MG63 (cell line): ENCODE results near the gene SYNGR3. TPM values are rescaled to one million over a fixed set of nuclear protein-coding genes. Genes with fewer than 3 reads are reported as not detected.

Experiments
- DNase-seq: peaks from one replicate; pipeline ENCODE4 v3.0.0-alpha.2; 2020
- H3K27me3 ChIP-seq: fragments of 250-450 bp; sonication (Bioruptor Pico); 2 replicates; pipeline ENCODE4 v1.5.1; 2020; ENCODE audit warnings: mild to moderate bottlenecking, moderate library complexity
- H3K36me3 ChIP-seq: fragments of 250-450 bp; sonication (Bioruptor Pico); 2 replicates; pipeline ENCODE4 v1.5.1; 2020; ENCODE audit warnings: mild to moderate bottlenecking, moderate library complexity
- H3K4me3 ChIP-seq: fragments of 250-450 bp; sonication (Bioruptor Pico); 2 replicates; pipeline ENCODE4 v1.5.1; 2020; ENCODE audit warnings: mild to moderate bottlenecking, moderate library complexity
- H3K9me3 ChIP-seq: fragments of 250-450 bp; sonication (Bioruptor Pico); 2 replicates; pipeline ENCODE4 v1.5.1; 2020; ENCODE audit warnings: mild to moderate bottlenecking, moderate library complexity
- total RNA-seq: library from RNA; depleted of rRNA; stranded (reverse); fragments of >200 nt; shearing (Covaris generic); gene quantifications from 2 replicates; pipeline ENCODE4 v1.2.3, GENCODE V29; 2014; ENCODE audit warnings: low replicate concordance; rRNA removed

SYNGR3 gene
- total RNA-seq: 0.07 TPM in 1 of 2 replicates, not detected in the other

GRCh38 chr16:1989209-1990100 is at the start of gene SYNGR3:
Gene SYNGR3, plus strand, starts transcription at chr16:1989970. Its CDS starts 133 bp downstream, at chr16:1990103.
- Histone ChIP-seq H3K27me3 (peaks cover 8% of the 10 kb centered on the region), H3K9me3 (no peaks in the 10 kb centered on the region), H3K4me3 (no peak within 1 kb of the TSS), H3K36me3 (peaks cover 23% of the 10 kb centered on the region)
- peak; percentile 56 for DNase-seq

DNA sequence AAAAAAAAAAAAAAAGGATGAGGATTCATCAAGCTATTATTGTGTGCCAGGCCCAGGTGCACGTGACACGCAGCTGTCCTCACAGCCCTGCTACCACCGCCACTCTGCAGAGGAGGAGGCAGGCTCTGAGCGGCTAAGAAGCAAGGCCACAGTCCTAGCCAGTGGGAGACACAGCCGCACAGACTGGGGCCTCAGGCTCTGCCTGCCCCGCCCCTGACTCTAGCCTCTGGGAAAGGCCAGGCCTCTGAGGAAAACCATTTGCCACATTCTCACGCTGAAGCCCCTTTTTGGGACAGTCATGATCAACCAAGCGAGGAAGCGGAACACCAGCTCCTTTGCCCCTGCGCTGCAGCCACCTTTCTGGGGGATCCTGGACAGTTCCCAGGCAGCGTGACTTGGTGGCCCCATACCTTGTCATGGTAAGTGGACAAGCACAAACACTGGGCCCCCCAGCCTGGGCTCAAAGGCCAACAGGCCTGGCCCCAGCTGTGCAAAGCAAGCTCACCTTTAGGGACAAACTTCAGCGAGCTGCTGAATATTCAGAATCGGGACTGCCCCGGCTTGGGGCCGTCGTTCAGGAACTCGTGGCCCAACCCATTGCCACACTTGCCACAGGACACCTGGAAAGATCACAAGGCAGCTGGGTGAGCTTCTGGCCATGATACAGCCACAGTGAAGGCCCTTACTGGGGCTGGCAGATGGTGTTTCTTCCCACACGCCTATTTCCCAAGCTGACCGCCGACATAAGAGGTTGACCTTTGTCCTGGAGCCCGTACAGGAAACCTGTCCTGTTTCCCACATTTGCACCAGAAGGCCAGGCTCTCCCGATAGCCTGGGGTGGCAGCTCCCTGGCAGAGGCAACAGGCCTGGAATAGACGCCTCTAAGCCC is 49.3 kb upstream of the SYNGR3 start:
- no peak for DNase-seq
- peaks cover 40% of the 10 kb centered on the region for H3K36me3 ChIP-seq
- H3K27me3 ChIP-seq: no peaks in the 10 kb centered on the region

DNA sequence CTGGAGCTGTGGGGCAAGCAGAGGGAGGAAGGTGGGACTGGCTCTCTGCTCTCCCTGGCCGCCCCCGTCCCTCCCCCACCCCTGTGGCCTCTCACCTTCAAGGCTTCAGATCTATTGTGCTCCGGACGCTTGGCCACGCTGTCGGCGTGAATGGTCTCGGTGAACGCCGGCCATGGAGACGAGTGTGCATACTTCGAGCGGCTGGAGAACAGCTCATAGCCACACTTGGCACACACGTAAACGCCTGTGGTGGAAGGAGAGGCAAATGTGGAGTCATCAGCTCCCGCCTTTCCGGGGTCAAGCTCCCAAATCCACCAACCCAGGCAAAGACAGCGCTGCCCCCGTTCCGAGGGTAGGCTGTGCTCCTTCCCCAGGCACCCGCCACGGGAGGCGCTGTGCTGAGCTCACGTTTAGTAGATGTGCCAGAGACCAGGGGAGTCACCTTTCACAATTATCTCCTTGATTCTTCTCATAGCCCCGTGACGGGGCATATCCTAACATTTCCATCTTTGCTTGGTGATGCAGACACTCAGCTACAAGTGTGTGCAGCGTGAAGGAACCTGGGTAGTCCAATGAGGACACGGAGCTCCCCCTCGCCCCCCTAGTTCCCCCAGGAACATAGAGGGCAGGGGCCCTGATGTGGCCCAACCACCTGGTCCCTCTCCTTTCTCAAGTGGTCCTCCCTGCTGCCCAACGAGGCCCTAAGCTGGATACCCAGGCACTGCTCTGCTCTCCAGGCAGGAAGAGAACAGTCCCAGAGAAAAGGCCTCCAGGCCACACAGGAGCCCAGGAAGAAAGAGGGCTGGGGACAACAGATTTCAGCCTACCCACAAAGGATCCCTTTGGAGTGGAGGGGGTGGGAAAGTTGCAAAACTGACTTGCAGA is 48.4 kb upstream of the SYNGR3 start:
- H3K27me3 ChIP-seq: no peaks in the 10 kb centered on the region
- peaks cover 40% of the 10 kb centered on the region for H3K36me3 ChIP-seq
- peak; percentile 97 for DNase-seq
- H3K9me3 ChIP-seq: no peaks in the 10 kb centered on the region
- peak overlapping the region; percentile 86 for H3K4me3 ChIP-seq

More for the DNA sequence above, 49.3 kb upstream of the SYNGR3 start:
- peak overlapping the region; percentile 86 for H3K4me3 ChIP-seq
- H3K9me3 ChIP-seq: no peaks in the 10 kb centered on the region

DNA sequence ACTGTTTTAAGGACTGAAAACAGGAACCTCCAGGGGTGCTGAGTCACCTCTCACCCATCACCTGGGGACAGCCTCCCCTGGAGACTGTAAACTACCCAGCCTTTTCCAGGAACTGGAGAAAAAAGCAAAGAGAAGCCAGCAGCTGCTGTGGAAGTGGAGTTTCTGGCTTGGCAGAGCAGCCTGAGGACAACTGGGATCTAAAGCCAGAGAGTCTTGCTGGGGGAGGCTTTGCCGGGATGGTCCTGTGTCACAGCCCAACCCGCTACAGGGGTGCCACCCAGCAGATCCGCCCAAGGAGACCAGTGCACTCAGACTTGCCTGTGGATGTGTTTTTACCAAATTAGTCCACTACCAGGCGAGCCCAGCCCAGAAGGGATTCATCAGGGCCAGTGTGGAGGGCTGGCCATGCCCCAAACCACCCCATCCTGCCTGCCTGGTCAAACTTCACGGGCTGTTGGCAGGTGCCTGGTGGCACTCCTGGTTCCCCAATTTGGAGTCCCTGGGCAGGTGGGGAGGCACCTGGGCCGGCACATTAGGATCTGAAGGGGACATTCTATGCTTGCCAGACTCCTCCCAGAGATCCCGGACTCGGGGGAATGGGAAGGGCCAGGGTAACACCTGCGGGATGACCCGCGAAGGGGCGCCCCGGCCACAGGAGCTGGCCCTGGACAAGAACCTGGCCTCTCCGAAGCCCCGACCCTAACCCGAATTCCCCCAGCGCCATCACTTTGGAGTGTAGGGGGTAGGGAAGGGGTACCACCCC is 47.5 kb upstream of the SYNGR3 start:
- no peaks in the 10 kb centered on the region for H3K9me3 ChIP-seq
- H3K4me3 ChIP-seq: peak overlapping the region; percentile 86

DNA sequence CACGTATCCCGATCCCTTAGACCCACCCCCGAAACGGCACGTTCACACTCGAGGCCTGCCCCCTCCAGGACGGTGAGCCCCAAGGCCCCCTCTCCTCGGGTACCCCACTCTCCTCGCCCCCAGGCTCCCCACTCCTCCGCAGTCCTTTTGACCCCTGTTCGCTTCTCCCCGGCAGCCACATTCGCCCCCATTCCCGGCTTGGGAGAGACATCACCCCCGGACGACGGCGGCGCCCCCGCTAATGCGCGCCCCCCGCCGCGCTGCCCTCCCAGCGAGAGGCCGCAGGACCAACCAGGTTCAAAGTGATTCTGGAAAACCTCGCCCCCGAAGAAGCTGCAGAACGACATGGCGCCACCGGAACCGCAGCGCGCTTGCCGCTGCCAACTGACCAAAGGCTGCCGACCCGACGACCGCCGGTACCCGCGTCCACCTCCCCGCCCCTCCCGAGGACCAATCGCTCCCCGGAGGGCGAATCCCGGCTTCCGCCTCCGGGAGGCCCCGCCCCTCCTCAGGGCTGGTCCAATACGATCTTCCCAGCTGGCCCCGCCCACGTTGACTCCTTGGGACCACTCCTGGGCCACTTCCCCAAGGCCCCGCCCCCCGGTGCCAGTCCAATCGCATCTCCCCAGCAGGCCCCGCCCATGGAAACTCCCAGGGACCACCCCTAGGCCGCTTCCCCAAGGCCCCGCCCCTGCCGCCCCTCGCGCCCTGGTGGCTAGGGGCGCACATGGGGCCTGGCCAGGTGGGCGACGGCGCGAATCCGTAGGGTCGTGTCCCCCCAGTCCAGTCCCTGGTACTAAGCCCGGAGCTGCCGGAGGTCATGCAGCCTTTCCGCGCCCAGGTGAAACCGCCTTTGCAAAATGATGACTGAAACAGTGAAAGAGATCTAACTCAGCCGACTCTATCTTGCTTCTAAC is 46.7 kb upstream of the SYNGR3 start, which contains the start of gene MSRB1:
TSS of gene MSRB1 (minus strand) at position 390 of the 917 bp plus-strand sequence. CDS start at position 347, 43 bp downstream.
- DNase-seq: peak; percentile 99
- H3K4me3 ChIP-seq: peak within 1 kb of the TSS; percentile 86
- peaks cover 30% of the 10 kb centered on the region for H3K36me3 ChIP-seq
- H3K9me3 ChIP-seq: no peaks in the 10 kb centered on the region
- no peaks in the 10 kb centered on the region for H3K27me3 ChIP-seq

More for the DNA sequence above, 47.5 kb upstream of the SYNGR3 start:
- H3K36me3 ChIP-seq: peaks cover 37% of the 10 kb centered on the region
- DNase-seq: no peak
- no peaks in the 10 kb centered on the region for H3K27me3 ChIP-seq

GRCh38 chr16:1944612-1945199 is 45.1 kb upstream of the SYNGR3 start:
- Histone ChIP-seq H3K9me3 (no peaks in the 10 kb centered on the region), H3K4me3 (no peak overlapping the region), H3K36me3 (peaks cover 14% of the 10 kb centered on the region), H3K27me3 (no peaks in the 10 kb centered on the region)
- DNase-seq: no peak

- no peak for DNase-seq
These were observed 44.0 kb upstream of the SYNGR3 start for GRCh38 chr16:1945559-1946391.

DNA sequence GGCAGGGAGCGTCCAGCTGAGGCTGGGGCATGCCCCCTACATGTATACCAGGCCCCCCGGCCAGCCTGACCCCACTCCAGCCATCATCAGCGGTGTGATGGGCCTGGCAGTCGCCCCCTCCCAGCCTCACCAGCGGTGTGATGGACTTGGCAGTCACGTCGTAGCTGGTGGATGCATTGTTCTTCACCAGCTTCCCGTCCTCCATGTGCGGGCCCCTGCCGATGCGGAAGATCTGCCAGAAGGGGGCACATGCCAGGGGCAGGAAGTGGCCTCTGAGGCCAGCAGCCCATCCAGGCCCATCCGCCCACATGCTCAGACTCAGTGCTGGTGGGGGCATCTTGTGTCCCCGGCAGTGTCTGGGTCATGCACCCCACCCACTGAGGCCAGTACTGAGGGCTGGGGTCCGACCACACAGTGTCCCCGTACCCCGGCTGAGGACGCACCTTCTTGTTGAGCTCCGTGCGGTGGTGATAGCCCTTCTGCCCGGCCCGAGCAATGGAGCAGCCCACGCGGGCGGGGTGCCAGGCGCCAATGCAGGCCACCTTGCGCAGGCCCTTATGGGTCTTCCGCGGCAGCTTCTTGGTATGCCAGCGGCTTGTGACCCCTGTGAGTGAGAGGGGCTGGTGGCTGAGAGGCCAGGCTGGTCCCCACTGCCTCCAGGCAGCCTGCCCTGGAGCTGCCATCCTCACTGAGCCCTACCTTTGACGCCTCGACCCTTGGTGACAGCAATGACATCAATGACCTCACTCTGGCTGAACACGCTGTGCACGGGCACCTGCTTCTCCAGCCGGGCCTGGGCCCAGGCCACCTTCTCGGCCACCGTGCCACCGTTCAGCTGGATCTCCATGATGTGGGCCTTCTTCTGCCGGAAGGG is 43.0 kb upstream of the SYNGR3 start:
- no peaks in the 10 kb centered on the region for H3K9me3 ChIP-seq
- no peaks in the 10 kb centered on the region for H3K27me3 ChIP-seq
- no peaks in the 10 kb centered on the region for H3K36me3 ChIP-seq
- H3K4me3 ChIP-seq: no peak overlapping the region
- no peak for DNase-seq

More at GRCh38 chr16:1945559-1946391, 44.0 kb upstream of the SYNGR3 start:
- Histone ChIP-seq H3K4me3 (no peak overlapping the region), H3K27me3 (no peaks in the 10 kb centered on the region), H3K9me3 (no peaks in the 10 kb centered on the region), H3K36me3 (peaks cover 3% of the 10 kb centered on the region)

- Histone ChIP-seq H3K9me3 (no peaks in the 10 kb centered on the region), H3K36me3 (no peaks in the 10 kb centered on the region), H3K4me3 (no peak overlapping the region), H3K27me3 (no peaks in the 10 kb centered on the region)
- DNase-seq: no peak
These were observed 42.5 kb upstream of the SYNGR3 start for GRCh38 chr16:1947369-1947670.

GRCh38 chr16:1949507-1949906 is 40.3 kb upstream of the SYNGR3 start:
- H3K9me3 ChIP-seq: no peaks in the 10 kb centered on the region
- H3K27me3 ChIP-seq: no peaks in the 10 kb centered on the region
- no peak for DNase-seq
- no peak overlapping the region for H3K4me3 ChIP-seq
- H3K36me3 ChIP-seq: no peaks in the 10 kb centered on the region

- no peak for DNase-seq
- H3K4me3 ChIP-seq: no peak overlapping the region
- no peaks in the 10 kb centered on the region for H3K36me3 ChIP-seq
- H3K27me3 ChIP-seq: no peaks in the 10 kb centered on the region
- H3K9me3 ChIP-seq: no peaks in the 10 kb centered on the region
These were observed 39.7 kb upstream of the SYNGR3 start for GRCh38 chr16:1950047-1950446.

DNA sequence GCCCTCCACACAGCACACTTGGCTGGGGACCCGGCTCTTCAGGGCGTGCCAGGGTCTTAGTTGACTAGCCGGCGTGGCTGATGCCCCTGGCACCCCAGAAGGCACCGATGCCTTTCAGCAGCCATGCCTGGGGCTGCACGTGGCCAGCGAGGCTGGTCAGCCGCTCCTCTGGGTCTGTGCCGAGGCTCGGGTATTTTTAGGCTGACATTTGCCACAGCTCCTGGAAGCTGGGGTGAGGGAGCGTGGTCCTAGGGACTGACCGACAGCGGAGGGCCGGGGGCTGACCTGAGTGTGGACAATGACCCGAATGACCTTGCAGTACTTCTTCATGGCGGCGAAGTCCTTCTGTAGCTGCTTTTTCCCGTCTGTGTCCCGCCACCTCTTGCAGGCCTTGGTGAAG is 39.2 kb upstream of the SYNGR3 start:
- Histone ChIP-seq H3K27me3 (no peaks in the 10 kb centered on the region), H3K4me3 (no peak overlapping the region), H3K36me3 (no peaks in the 10 kb centered on the region), H3K9me3 (no peaks in the 10 kb centered on the region)
- DNase-seq: no peak

- Histone ChIP-seq H3K4me3 (no peak overlapping the region), H3K36me3 (no peaks in the 10 kb centered on the region), H3K27me3 (no peaks in the 10 kb centered on the region), H3K9me3 (no peaks in the 10 kb centered on the region)
- no peak for DNase-seq
These were observed 36.0 kb upstream of the SYNGR3 start for GRCh38 chr16:1953734-1954133.
